Neuronal stem cell (in vitro differentiated cells): ENCODE data around the gene BRI3.

Source experiments
- DNase-seq: peaks from one replicate; pipeline ENCODE4 v3.0.0-alpha.2; 2013; ENCODE audit warnings: low spot score
- H2AFZ ChIP-seq: one replicate; pipeline ENCODE4 v1.6.1; 2013; ENCODE audit warnings: mild to moderate bottlenecking, low read length, inconsistent platforms
- H2AK5ac ChIP-seq: 2 replicates; pipeline ENCODE4 v1.6.1; 2013; ENCODE audit warnings: low read depth, mild to moderate bottlenecking, inconsistent platforms, low read length, moderate library complexity, mixed read lengths
- H2BK120ac ChIP-seq: 2 replicates; pipeline ENCODE4 v1.6.1; 2013; ENCODE audit warnings: low read depth, mild to moderate bottlenecking, inconsistent platforms, low read length, moderate library complexity, mixed read lengths
- H2BK12ac ChIP-seq: one replicate; pipeline ENCODE4 v1.6.1; 2013; ENCODE audit warnings: low read length, inconsistent platforms
- H2BK15ac ChIP-seq: 2 replicates; pipeline ENCODE4 v1.6.1; 2013; ENCODE audit warnings: mild to moderate bottlenecking, low read length, inconsistent platforms, mixed read lengths
- H2BK5ac ChIP-seq: one replicate; pipeline ENCODE4 v1.6.1; 2013; ENCODE audit warnings: inconsistent platforms, mild to moderate bottlenecking, low read length, moderate library complexity
- H3K14ac ChIP-seq: one replicate; pipeline ENCODE4 v1.6.1; 2013; ENCODE audit warnings: low read length, inconsistent platforms
- H3K18ac ChIP-seq: 2 replicates; pipeline ENCODE4 v1.6.1; 2013; ENCODE audit warnings: low read length, inconsistent platforms
- H3K23ac ChIP-seq: 2 replicates; pipeline ENCODE4 v1.6.1; 2013; ENCODE audit warnings: low read depth, mild to moderate bottlenecking, mixed read lengths, low read length, inconsistent platforms; ENCODE audit not compliant: poor library complexity
- H3K27ac ChIP-seq: replicated peaks from 3 replicates; pipeline ENCODE4 v1.5.1; 2013; ENCODE audit warnings: low read length, inconsistent platforms
- H3K27me3 ChIP-seq, 3 experiments: 2 replicates each; pipeline ENCODE4 v1.6.1; 2013; ENCODE audit warnings: low read length in 3 of 3, mild to moderate bottlenecking in 2 of 3, inconsistent platforms in 1 of 3, low read depth in 1 of 3, mixed read lengths in 1 of 3, moderate library complexity in 1 of 3; ENCODE audit not compliant: control insufficient read depth in 3 of 3, insufficient read depth in 3 of 3
- H3K36me3 ChIP-seq, 2 donors: replicated peaks in 1 of 2; 2 replicates each; pipeline ENCODE4 v1.6.1; 2013; ENCODE audit warnings: low read length in 2 of 2; ENCODE audit not compliant: control insufficient read depth in 2 of 2, insufficient read depth in 2 of 2
- H3K4ac ChIP-seq: 2 replicates; pipeline ENCODE4 v1.6.1; 2013; ENCODE audit warnings: inconsistent platforms, mild to moderate bottlenecking, low read length, moderate library complexity
- H3K4me1 ChIP-seq, 2 donors: 1 replicate in 1 of 2; 2 replicates in 1 of 2; pipeline ENCODE4 v1.6.1; 2013; ENCODE audit warnings: low read length in 2 of 2, low read depth in 1 of 2; ENCODE audit not compliant: control insufficient read depth in 2 of 2, insufficient read depth in 1 of 2
- H3K4me2 ChIP-seq: one replicate; pipeline ENCODE4 v1.6.1; 2013; ENCODE audit warnings: mild to moderate bottlenecking, low read length, inconsistent platforms; ENCODE audit not compliant: insufficient read depth, poor library complexity, severe bottlenecking
- H3K4me3 ChIP-seq, 2 donors: 2 replicates each; pipeline ENCODE4 v1.5.1; 2013; ENCODE audit warnings: low read length in 2 of 2, mild to moderate bottlenecking in 2 of 2, inconsistent platforms in 1 of 2, moderate library complexity in 1 of 2
- H3K79me1 ChIP-seq: one replicate; pipeline ENCODE4 v1.6.1; 2013; ENCODE audit warnings: low read depth, mild to moderate bottlenecking, inconsistent platforms, low read length, moderate library complexity
- H3K9ac ChIP-seq: one replicate; pipeline ENCODE4 v1.6.1; 2013; ENCODE audit warnings: mild to moderate bottlenecking, low read depth, low read length, inconsistent platforms; ENCODE audit not compliant: poor library complexity
- H3K9me3 ChIP-seq, 2 donors: replicated peaks in 1 of 2; 2 replicates each; pipeline versions ENCODE3 to v1.6.1; 2013; ENCODE audit warnings: low read length in 2 of 2, mild to moderate bottlenecking in 2 of 2, inconsistent platforms in 1 of 2, low read depth in 1 of 2, mixed read lengths in 1 of 2, moderate library complexity in 1 of 2; ENCODE audit not compliant: control insufficient read depth in 2 of 2, insufficient read depth in 1 of 2
- H4K8ac ChIP-seq: one replicate; pipeline ENCODE4 v1.6.1; 2013; ENCODE audit warnings: low read depth, mild to moderate bottlenecking, inconsistent platforms, low read length, moderate library complexity
- H4K91ac ChIP-seq: one replicate; pipeline ENCODE4 v1.6.1; 2013; ENCODE audit warnings: low read length, low read depth, mild to moderate bottlenecking, inconsistent platforms; ENCODE audit not compliant: poor library complexity
- WGBS, 2 donors: extraction: QIAGEN DNeasy Blood & Tissue Kit; methylation state at CpG; one replicate each; pipeline ENCODE4 v1.1.7; 2013; ENCODE audit warnings: missing lambda C conversion rate in 2 of 2, mixed read lengths in 1 of 2; ENCODE audit not compliant: insufficient read length in 2 of 2, insufficient replicate concordance in 1 of 2; ENCODE audit errors: extremely low coverage in 2 of 2; 5-methylcytosine and 5-hydroxymethylcytosine counted together

BRI3 gene

DNA sequence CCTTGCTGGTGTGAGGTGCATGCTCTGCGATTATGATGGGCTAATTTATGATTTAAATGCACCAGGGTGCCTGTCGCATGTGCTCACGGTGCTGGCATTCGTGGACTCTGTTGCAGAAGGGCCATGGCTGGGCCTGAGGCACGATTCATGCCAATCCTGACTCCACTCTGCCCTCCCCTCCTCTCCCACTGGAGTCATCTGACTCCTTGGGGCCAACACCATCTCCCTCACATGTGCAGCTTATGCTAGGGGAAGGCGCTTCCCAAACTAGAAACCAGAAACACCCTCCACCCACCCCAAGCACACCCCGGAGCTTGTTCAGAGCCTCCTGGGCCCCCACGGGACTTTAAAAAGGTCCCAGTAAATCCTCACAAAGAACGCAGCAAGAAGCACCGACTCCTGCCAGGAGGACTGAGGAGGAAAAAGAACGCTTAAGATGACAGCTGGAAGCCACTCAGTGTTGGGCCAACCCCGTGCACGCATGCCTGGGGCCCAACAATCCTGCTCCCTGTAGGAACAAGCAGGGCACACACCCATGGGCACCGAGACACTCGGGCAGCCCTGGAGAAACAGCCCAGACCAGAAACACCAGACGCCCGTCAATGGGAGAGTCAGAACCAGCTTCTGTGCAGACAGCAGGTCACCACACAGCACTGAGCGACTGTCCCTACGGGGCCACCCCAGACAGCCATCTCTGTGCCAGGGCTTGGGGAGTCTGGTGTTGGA, 14.1 kb downstream of the BRI3 start:
- no peak overlapping the region for H3K4ac ChIP-seq
- H2BK120ac ChIP-seq = no peak overlapping the region
- H3K27me3 ChIP-seq = no peaks in the 10 kb centered on the region
- H2BK15ac ChIP-seq = no peak overlapping the region
- no peak overlapping the region for H3K9ac ChIP-seq
- H4K91ac ChIP-seq = no peak overlapping the region
- H3K4me1 ChIP-seq = peaks cover 0 to 3% of the 10 kb centered on the region in 2 donors
- no peak overlapping the region for H2BK5ac ChIP-seq
- H3K4me3 ChIP-seq = no peak overlapping the region
- no peak overlapping the region for H3K14ac ChIP-seq
- H3K23ac ChIP-seq = peak overlapping the region; percentile 16
- no peak overlapping the region for H2AFZ ChIP-seq
- H3K9me3 ChIP-seq = peaks cover 0 to 3% of the 10 kb centered on the region in 2 donors
- H3K4me2 ChIP-seq = no peak overlapping the region
- WGBS, 2 donors = no CpG with 5 or more reads among the region's 19 CpGs
- H4K8ac ChIP-seq = no peak overlapping the region
- peaks cover 4% of the 10 kb centered on the region for H3K79me1 ChIP-seq
- H2AK5ac ChIP-seq = no peak overlapping the region
- H3K27ac ChIP-seq = no peak overlapping the region
- no peak overlapping the region for H2BK12ac ChIP-seq
- peaks cover 29 to 43% of the 10 kb centered on the region in 2 donors for H3K36me3 ChIP-seq
- DNase-seq = no peak
- H3K18ac ChIP-seq = no peak overlapping the region

GRCh38 chr7:98296833-98297232, 15.3 kb downstream of the BRI3 start:
- H3K4me3 ChIP-seq = no peak overlapping the region
- no peak overlapping the region for H2BK15ac ChIP-seq
- H3K4me2 ChIP-seq = no peak overlapping the region
- H4K8ac ChIP-seq = no peak overlapping the region
- no peak overlapping the region for H3K14ac ChIP-seq
- H3K4me1 ChIP-seq = peaks cover 0 to 8% of the 10 kb centered on the region in 2 donors
- H3K79me1 ChIP-seq = peaks cover 4% of the 10 kb centered on the region
- peaks cover 25 to 31% of the 10 kb centered on the region in 2 donors for H3K36me3 ChIP-seq
- peaks cover 0 to 2% of the 10 kb centered on the region in 2 donors for H3K9me3 ChIP-seq
- H3K27ac ChIP-seq = no peak overlapping the region
- no peak for DNase-seq
- H3K27me3 ChIP-seq = no peaks in the 10 kb centered on the region
- no peak overlapping the region for H3K4ac ChIP-seq
- no peak overlapping the region for H2AK5ac ChIP-seq
- no peak overlapping the region for H2BK120ac ChIP-seq
- peak overlapping the region; percentile 2 for H3K23ac ChIP-seq
- H3K18ac ChIP-seq = no peak overlapping the region
- WGBS, 2 donors = no CpG with 5 or more reads among the region's 12 CpGs
- no peak overlapping the region for H4K91ac ChIP-seq
- H2BK12ac ChIP-seq = no peak overlapping the region
- no peak overlapping the region for H2AFZ ChIP-seq
- no peak overlapping the region for H3K9ac ChIP-seq
- no peak overlapping the region for H2BK5ac ChIP-seq

DNA sequence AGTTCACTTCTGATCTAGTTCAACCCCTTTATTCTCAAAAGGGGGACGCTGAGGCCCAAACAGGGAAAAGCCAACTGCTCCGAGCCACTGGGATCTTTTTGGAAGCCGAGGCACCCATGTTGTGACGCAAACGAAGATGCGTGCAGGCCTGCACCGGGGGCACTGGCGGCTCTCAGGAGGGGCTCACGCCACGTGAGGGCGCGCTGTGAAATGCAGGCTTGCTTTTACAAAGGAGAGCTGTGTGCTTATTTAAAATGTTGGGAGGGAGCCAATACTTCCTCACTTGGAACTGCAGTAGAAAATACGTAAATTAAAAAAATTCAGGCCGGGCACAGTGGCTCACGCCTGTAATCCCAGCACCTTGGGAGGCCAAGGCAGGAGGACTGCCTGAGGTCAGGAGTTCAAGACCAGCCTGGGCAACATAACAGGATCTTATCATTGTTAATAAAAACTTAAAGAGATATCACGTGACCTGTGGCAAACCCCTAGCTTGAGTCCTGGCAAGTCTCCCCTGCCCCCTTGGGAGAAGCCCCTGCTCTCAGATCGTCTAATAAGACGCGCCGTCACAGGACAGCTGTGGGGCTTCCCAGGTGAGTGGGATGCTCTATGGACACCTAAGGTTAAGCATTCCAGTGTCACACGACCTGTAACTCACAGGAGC, 16.3 kb downstream of the BRI3 start:
- no peak overlapping the region for H2BK15ac ChIP-seq
- DNase-seq = no peak
- no peak overlapping the region for H2BK12ac ChIP-seq
- peaks cover 18 to 22% of the 10 kb centered on the region in 2 donors for H3K36me3 ChIP-seq
- no peaks in the 10 kb centered on the region for H3K27me3 ChIP-seq
- H3K27ac ChIP-seq = no peak overlapping the region
- no peak overlapping the region for H2AFZ ChIP-seq
- H3K4me3 ChIP-seq = no peak overlapping the region
- no peak overlapping the region for H3K18ac ChIP-seq
- H2AK5ac ChIP-seq = no peak overlapping the region
- H3K23ac ChIP-seq = no peak overlapping the region
- H3K4me1 ChIP-seq = peaks cover 0 to 8% of the 10 kb centered on the region in 2 donors
- WGBS, 2 donors = no CpG with 5 or more reads among the region's 21 CpGs
- no peaks in the 10 kb centered on the region for H3K9me3 ChIP-seq
- H3K14ac ChIP-seq = no peak overlapping the region
- H2BK5ac ChIP-seq = peak overlapping the region; percentile 25
- no peak overlapping the region for H4K91ac ChIP-seq
- H2BK120ac ChIP-seq = no peak overlapping the region
- no peak overlapping the region for H4K8ac ChIP-seq
- no peak overlapping the region for H3K4ac ChIP-seq
- H3K4me2 ChIP-seq = no peak overlapping the region
- no peak overlapping the region for H3K9ac ChIP-seq
- peaks cover 4% of the 10 kb centered on the region for H3K79me1 ChIP-seq

DNA sequence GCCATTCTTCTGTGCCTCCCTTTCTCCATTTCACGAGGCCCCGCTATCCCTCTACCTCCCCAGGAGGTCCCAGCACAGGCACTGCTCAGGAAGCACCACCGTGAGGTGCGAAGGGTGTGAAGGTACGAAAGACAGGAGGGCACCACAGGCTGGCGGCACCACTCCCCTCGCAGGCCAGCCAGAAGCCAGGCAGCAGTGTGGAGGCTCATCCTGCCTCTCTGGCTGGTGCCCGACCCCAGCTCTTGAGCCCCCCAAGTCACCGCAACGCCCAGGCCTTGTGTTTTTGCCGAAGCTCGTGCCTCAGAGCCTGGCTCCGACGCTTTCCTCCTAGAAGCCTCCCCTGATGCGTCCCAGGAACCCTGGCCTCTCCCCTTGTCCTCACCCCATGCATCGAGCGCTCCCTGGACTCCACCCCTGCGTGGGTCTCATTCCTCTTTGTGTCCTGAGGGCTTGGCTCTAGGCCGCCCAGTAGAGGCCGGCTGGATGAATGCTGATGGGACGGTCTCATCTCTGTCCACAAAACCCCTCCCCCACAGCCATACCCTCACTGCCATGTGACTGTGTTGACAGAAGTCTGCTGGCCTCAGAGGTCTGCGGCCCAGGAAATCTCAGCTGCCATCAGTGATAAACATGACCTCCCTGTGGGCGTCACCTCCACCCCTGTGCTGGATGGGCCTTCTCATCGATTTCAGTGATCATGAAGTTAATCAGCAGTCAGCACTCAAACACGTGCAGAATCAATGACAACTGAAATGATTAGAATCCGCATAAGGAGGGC, 19.3 kb downstream of the BRI3 start:
- Histone ChIP-seq H3K27me3 (no peaks in the 10 kb centered on the region), H2BK5ac (no peak overlapping the region), H3K4ac (no peak overlapping the region), H2BK12ac (no peak overlapping the region), H3K4me1 (peaks cover 0 to 11% of the 10 kb centered on the region in 2 donors), H3K23ac (peak overlapping the region; percentile 56), H3K79me1 (peaks cover 1% of the 10 kb centered on the region), H4K8ac (peak overlapping the region; percentile 95), H3K9me3 (no peaks in the 10 kb centered on the region), H3K27ac (no peak overlapping the region), H3K18ac (peak overlapping the region; percentile 77), H2BK15ac (no peak overlapping the region), H2BK120ac (no peak overlapping the region), H4K91ac (no peak overlapping the region), H3K9ac (no peak overlapping the region), H2AFZ (no peak overlapping the region), H3K36me3 (peaks cover 3 to 21% of the 10 kb centered on the region in 2 donors), H2AK5ac (no peak overlapping the region), H3K4me3 (no peak overlapping the region), H3K4me2 (no peak overlapping the region), H3K14ac (no peak overlapping the region)
- no CpG with 5 or more reads among the region's 26 CpGs for WGBS, 2 donors
- DNase-seq = no peak
